ENCODE data around the gene PNLIPRP2.

GRCh38 chr10:116590590-116591444, 29.9 kb upstream of the PNLIPRP2 start, which contains the start of gene PNLIPRP1:
- TF ChIP-seq POLR2A (IDR thresholded peaks at IDR 0.05; ENCODE audit: low read depth) (no peak), EP300 (IDR thresholded peaks at IDR 0.05) (no peak), POLR2AphosphoS5 (IDR thresholded peaks at IDR 0.05) (no peak)
- TF ChIP-seq, protein P1, sequence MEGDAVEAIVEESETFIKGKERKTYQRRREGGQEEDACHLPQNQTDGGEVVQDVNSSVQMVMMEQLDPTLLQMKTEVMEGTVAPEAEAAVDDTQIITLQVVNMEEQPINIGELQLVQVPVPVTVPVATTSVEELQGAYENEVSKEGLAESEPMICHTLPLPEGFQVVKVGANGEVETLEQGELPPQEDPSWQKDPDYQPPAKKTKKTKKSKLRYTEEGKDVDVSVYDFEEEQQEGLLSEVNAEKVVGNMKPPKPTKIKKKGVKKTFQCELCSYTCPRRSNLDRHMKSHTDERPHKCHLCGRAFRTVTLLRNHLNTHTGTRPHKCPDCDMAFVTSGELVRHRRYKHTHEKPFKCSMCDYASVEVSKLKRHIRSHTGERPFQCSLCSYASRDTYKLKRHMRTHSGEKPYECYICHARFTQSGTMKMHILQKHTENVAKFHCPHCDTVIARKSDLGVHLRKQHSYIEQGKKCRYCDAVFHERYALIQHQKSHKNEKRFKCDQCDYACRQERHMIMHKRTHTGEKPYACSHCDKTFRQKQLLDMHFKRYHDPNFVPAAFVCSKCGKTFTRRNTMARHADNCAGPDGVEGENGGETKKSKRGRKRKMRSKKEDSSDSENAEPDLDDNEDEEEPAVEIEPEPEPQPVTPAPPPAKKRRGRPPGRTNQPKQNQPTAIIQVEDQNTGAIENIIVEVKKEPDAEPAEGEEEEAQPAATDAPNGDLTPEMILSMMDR (IDR thresholded peaks at IDR 0.05), result no peak

All from esophagus muscularis mucosa (tissue), 4 donors.